Activated CD4-positive, alpha-beta T cell treated with anti-CD3 and anti-CD28 coated beads for 36 hours (primary cell): ENCODE data around the gene DDX10. TPM values are rescaled to one million over a fixed set of nuclear protein-coding genes. Genes with fewer than 3 reads are reported as not detected.

ENCODE experiments used
- ATAC-seq: fragments of 200-7000 bp; cut with Tn5 transposase; one replicate; pipeline ENCODE4 v1.10.0; 2021; ENCODE audit warnings: mild to moderate bottlenecking, moderate library complexity
- CTCF ChIA-PET: fragments of 350-600 bp; sonication (Branson Sonifier 250); formaldehyde crosslinking; loops from one replicate; lab custom pipeline; 2021; ENCODE audit warnings: antibody characterized with exemption; lab: Charles Lee
- POLR2A ChIA-PET: fragments of 350-600 bp; sonication (Branson Sonifier 250); formaldehyde crosslinking; loops from one replicate; lab custom pipeline; 2021; ENCODE audit warnings: antibody characterized with exemption, inconsistent platforms; lab: Charles Lee
- DNase-seq: peaks from one replicate; pipeline ENCODE4 v3.0.0-alpha.2; 2020
- H3K27ac Mint-ChIP-seq: one replicate; pipeline ENCODE4 v1.8.0; 2021; ENCODE audit warnings: mixed read lengths
- H3K27me3 Mint-ChIP-seq: one replicate; pipeline ENCODE4 v1.8.0; 2021; ENCODE audit warnings: mixed read lengths
- H3K36me3 Mint-ChIP-seq: one replicate; pipeline ENCODE4 v1.8.0; 2021; ENCODE audit warnings: low read depth, mixed read lengths
- H3K4me1 Mint-ChIP-seq: one replicate; pipeline ENCODE4 v1.8.0; 2021; ENCODE audit warnings: mixed read lengths
- H3K4me3 Mint-ChIP-seq: one replicate; pipeline ENCODE4 v1.8.0; 2021; ENCODE audit warnings: mild to moderate bottlenecking, moderate library complexity, mixed read lengths
- H3K9me3 Mint-ChIP-seq: one replicate; pipeline ENCODE4 v1.8.0; 2021; ENCODE audit warnings: low read depth, mixed read lengths
- intact Hi-C, 2 experiments: fragments of 100-400 bp; cut with DNase I in 1 of 2; cut with micrococcal nuclease in 1 of 2; formaldehyde crosslinking; loops; one replicate each; pipeline versions ENCODE4 v1.14.2 to v1.15.1; 2022 to 2024; cut with DNase I, micrococcal nuclease
- total RNA-seq, 2 experiments: library from RNA; stranded (reverse); gene quantifications; one replicate each; pipeline ENCODE4 v1.2.3, GENCODE V29; 2021

The DDX10 gene
- total RNA-seq, 2 experiments from 2014 or later, result 45.8 to 50.9 TPM

GRCh38 chr11:108824545-108824944, 159.7 kb downstream of the DDX10 start:
- no peak overlapping the region for H3K4me3 Mint-ChIP-seq
- peaks cover 3% of the 10 kb centered on the region for H3K9me3 Mint-ChIP-seq
- H3K36me3 Mint-ChIP-seq, result peaks cover 13% of the 10 kb centered on the region
- H3K27ac Mint-ChIP-seq, result no peak overlapping the region
- intact Hi-C loops, result no loop called here
- no peak for ATAC-seq
- peaks cover 2% of the 10 kb centered on the region for H3K4me1 Mint-ChIP-seq
- no peak for DNase-seq
- ChIA-PET POLR2A (no interaction called here), CTCF (no interaction called here)
- H3K27me3 Mint-ChIP-seq, result no peaks in the 10 kb centered on the region

DNA sequence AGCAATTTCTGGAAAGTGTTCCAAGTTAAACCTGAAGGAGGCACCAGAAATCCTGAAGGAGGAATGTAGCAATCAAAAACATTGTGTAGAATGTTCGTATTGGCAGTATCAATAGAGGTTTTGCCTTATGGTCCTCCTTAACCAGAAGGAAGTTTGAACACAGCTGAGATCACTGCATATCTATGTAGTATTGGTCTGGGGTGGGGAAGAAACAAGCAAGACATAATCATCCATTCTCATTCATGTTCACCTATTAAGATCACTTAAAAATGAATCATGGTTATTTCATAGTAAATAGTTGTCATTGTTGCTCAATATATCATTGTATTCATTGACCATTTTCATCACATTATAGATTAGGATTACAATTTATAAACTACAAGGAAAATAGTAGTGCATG, 160.5 kb downstream of the DDX10 start:
- Mint-ChIP-seq H3K4me1 (peaks cover 11% of the 10 kb centered on the region), H3K4me3 (no peak overlapping the region), H3K36me3 (peaks cover 19% of the 10 kb centered on the region), H3K27ac (no peak overlapping the region), H3K27me3 (no peaks in the 10 kb centered on the region), H3K9me3 (peaks cover 9% of the 10 kb centered on the region)
- intact Hi-C loops, result no loop called here
- ChIA-PET CTCF (no interaction called here), POLR2A (no interaction called here)
- no peak for ATAC-seq
- DNase-seq, result no peak

DNA sequence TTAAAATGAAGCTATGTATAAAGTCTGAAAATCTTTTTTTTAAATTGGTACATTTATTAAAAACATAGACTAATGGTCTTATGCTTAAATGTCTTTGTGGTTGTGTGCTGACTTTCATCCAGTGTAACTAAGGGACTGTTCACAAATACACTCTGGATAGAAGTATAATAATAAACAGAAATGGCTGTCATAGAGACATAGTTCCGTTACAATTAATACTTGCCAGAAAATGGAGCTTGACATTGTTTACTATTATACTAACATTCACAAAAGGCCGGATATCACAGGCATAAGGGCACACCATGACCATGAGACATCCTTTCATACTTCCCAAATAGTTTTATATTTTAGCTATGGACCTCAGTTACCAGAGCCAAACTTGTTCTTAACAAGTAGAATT, 161.3 kb downstream of the DDX10 start:
- H3K9me3 Mint-ChIP-seq, result peaks cover 10% of the 10 kb centered on the region

GRCh38 chr11:108835624-108836023, 170.8 kb downstream of the DDX10 start:
- Mint-ChIP-seq H3K4me1 (peaks cover 2% of the 10 kb centered on the region), H3K36me3 (peaks cover 21% of the 10 kb centered on the region), H3K4me3 (no peak overlapping the region), H3K27ac (no peak overlapping the region), H3K27me3 (no peaks in the 10 kb centered on the region), H3K9me3 (no peaks in the 10 kb centered on the region)
- ATAC-seq (no peak), DNase-seq (no peak)
- ChIA-PET CTCF (interaction anchor here (0.9 to 1.6 kb wide), 2 partner anchors 19 to 101 kb away, joined by 3 to 5 read pairs; no protein-coding TSS in a partner anchor), POLR2A (no interaction called here)
- intact Hi-C loops, result no loop called here

More for the DNA sequence above, 161.3 kb downstream of the DDX10 start:
- ATAC-seq (no peak), DNase-seq (no peak)
- no peak overlapping the region for H3K4me3 Mint-ChIP-seq
- H3K36me3 Mint-ChIP-seq, result peaks cover 21% of the 10 kb centered on the region
- ChIA-PET CTCF (interaction anchor here (0.8 kb wide), 1 partner anchor 612 kb away, joined by 3 read pairs; no protein-coding TSS in a partner anchor), POLR2A (no interaction called here)
- H3K27ac Mint-ChIP-seq, result no peak overlapping the region
- no peaks in the 10 kb centered on the region for H3K27me3 Mint-ChIP-seq
- intact Hi-C loops, result no loop called here
- H3K4me1 Mint-ChIP-seq, result peaks cover 12% of the 10 kb centered on the region

DNA sequence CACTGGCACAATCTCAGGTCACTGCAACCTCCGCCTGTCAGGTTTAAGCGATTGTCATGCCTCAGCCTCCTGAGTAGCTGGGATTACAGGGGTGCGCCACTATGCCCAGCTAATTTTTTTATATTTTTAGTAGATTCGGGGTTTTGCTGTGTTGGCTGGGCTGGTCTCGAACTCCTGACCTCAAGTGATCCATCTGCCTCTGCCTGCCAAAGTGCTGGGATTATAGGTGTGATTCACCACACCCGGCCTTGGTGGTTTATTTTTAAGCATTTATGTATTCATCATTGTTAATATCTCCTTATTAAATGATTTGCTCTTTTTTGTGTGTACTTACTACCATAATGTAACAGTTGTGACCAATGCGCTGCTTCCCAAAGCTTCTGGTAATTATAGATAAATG, 171.7 kb downstream of the DDX10 start:
- CTCF ChIA-PET, result interaction anchor here (0.9 to 1.6 kb wide), 2 partner anchors 18 to 102 kb away, joined by 3 to 5 read pairs; no protein-coding TSS in a partner anchor
- POLR2A ChIA-PET, result no interaction called here
- peaks cover 3% of the 10 kb centered on the region for H3K4me1 Mint-ChIP-seq
- intact Hi-C loops, result no loop called here
- H3K9me3 Mint-ChIP-seq, result no peaks in the 10 kb centered on the region
- H3K27me3 Mint-ChIP-seq, result no peaks in the 10 kb centered on the region
- H3K4me3 Mint-ChIP-seq, result no peak overlapping the region
- no peak for DNase-seq
- no peak for ATAC-seq
- H3K27ac Mint-ChIP-seq, result no peak overlapping the region
- H3K36me3 Mint-ChIP-seq, result peaks cover 29% of the 10 kb centered on the region

- ATAC-seq, result no peak
- intact Hi-C loops, result no loop called here
- Mint-ChIP-seq H3K4me1 (peaks cover 3% of the 10 kb centered on the region), H3K27ac (no peak overlapping the region), H3K4me3 (no peak overlapping the region), H3K27me3 (no peaks in the 10 kb centered on the region), H3K36me3 (peaks cover 34% of the 10 kb centered on the region), H3K9me3 (no peaks in the 10 kb centered on the region)
- no peak for DNase-seq
- POLR2A ChIA-PET, result no interaction called here
- CTCF ChIA-PET, result interaction anchor here (0.7 kb wide), 1 partner anchor 32 kb away, joined by 3 read pairs; no protein-coding TSS in a partner anchor
Measured at GRCh38 chr11:108838102-108838791, 173.4 kb downstream of the DDX10 start.

DNA sequence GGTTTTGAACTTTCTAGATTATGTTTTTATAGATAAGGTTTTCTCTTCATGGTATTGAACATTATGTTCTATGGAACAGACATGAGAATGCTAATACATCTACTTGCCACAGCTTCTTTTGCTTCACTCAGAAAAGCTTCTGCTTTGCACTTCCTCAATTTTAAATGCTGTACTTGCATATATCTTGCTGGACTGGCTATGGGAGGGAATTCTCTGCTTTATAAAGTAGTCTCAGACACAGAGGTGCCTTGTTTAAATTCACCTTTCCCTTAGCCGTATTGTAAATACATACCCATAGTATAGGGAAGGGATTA, 173.9 kb downstream of the DDX10 start:
- DNase-seq, result no peak
- no peak for ATAC-seq
- H3K27ac Mint-ChIP-seq, result no peak overlapping the region
- H3K4me1 Mint-ChIP-seq, result peaks cover 3% of the 10 kb centered on the region
- CTCF ChIA-PET, result interaction anchor here (0.7 kb wide), 1 partner anchor 32 kb away, joined by 3 read pairs; no protein-coding TSS in a partner anchor
- no peak overlapping the region for H3K4me3 Mint-ChIP-seq
- peaks cover 34% of the 10 kb centered on the region for H3K36me3 Mint-ChIP-seq
- H3K9me3 Mint-ChIP-seq, result no peaks in the 10 kb centered on the region
- intact Hi-C loops, result no loop called here
- POLR2A ChIA-PET, result no interaction called here
- H3K27me3 Mint-ChIP-seq, result no peaks in the 10 kb centered on the region

DNA sequence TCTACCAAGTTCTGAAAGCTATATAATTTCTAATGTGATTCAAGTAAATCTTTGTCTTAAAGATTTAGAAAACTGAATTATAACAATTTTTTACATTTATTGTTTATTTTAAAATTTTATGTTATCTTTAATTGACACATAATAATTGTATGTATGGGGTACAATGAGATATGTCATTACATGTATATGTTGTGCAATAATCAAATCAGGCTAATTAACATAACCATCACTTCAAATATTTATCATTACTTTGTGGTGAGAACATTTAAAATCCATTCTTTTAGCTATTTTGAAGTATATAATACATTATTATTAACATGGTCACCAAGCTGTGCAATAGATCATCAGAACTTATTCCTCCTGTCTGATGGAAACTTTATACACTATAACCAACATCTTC, 181.1 kb downstream of the DDX10 start:
- Mint-ChIP-seq H3K4me3 (no peak overlapping the region), H3K4me1 (no peaks in the 10 kb centered on the region), H3K9me3 (no peaks in the 10 kb centered on the region), H3K27ac (no peak overlapping the region), H3K27me3 (no peaks in the 10 kb centered on the region), H3K36me3 (peaks cover 24% of the 10 kb centered on the region)
- no peak for ATAC-seq
- intact Hi-C loops, result no loop called here
- CTCF ChIA-PET, result interaction anchor here (0.6 kb wide), 1 partner anchor 174 kb away, joined by 3 read pairs; no protein-coding TSS in a partner anchor
- POLR2A ChIA-PET, result no interaction called here
- no peak for DNase-seq

- H3K36me3 Mint-ChIP-seq, result peaks cover 18% of the 10 kb centered on the region
- no peaks in the 10 kb centered on the region for H3K4me1 Mint-ChIP-seq
- no peaks in the 10 kb centered on the region for H3K9me3 Mint-ChIP-seq
- H3K4me3 Mint-ChIP-seq, result no peak overlapping the region
- DNase-seq (no peak), ATAC-seq (no peak)
- CTCF ChIA-PET, result interaction anchor here (0.7 to 1.8 kb wide), 3 partner anchors 9 to 30 kb away, joined by 3 to 4 read pairs (median 4); no protein-coding TSS in a partner anchor
- POLR2A ChIA-PET, result no interaction called here
- H3K27me3 Mint-ChIP-seq, result no peaks in the 10 kb centered on the region
- no peak overlapping the region for H3K27ac Mint-ChIP-seq
- intact Hi-C loops, result no loop called here
Measured at GRCh38 chr11:108847298-108847990, 182.6 kb downstream of the DDX10 start.

DNA sequence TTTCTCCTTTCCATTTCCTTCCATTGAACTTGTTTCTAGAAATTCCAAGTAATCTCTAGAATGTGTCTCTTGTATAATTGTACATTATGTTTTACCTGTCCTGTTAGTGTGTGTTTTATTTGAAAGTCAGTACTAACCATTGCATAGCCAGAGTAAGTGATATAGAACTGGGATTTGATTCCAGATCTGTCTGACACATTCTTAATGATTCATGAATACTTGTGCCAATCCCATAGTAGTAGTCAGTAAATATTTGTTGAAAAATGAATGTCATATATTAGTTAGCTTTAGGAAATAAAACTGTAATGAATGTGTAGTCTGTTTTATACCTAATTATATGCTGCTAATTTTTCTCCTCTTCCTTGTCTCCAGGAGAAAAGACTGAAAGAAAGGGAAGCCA, 186.9 kb downstream of the DDX10 start:
- Mint-ChIP-seq H3K27me3 (no peaks in the 10 kb centered on the region), H3K36me3 (peaks cover 13% of the 10 kb centered on the region), H3K4me3 (no peak overlapping the region), H3K4me1 (peaks cover 20% of the 10 kb centered on the region), H3K27ac (no peak overlapping the region), H3K9me3 (no peaks in the 10 kb centered on the region)
- ChIA-PET CTCF (interaction anchor here (0.6 to 2.4 kb wide), 2 partner anchors 15 to 486 kb away, joined by 3 to 7 read pairs; no protein-coding TSS in a partner anchor), POLR2A (no interaction called here)
- intact Hi-C loops, result no loop called here
- DNase-seq (no peak), ATAC-seq (no peak)

DNA sequence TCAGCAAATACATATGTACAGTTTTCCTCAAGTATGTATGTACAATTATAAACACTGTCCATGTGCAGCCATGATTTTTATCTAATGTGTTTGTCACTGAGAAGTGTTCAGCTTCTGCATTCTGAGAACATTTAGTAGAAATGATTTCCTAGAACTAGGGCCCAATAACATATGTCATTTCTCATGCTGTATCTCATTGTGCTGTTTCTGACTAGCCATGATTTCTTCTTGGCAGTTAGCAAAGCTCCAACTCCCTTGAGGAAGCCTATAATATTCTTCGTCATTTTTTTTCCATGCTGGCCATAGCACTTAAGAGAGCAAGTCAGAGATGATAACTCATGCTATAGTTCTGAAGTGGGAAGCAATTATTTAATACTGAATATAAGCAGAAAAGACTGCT, 187.8 kb downstream of the DDX10 start:
- no peaks in the 10 kb centered on the region for H3K9me3 Mint-ChIP-seq
- H3K27ac Mint-ChIP-seq, result no peak overlapping the region
- no peaks in the 10 kb centered on the region for H3K27me3 Mint-ChIP-seq
- peaks cover 9% of the 10 kb centered on the region for H3K36me3 Mint-ChIP-seq
- ChIA-PET POLR2A (no interaction called here), CTCF (interaction anchor here (2.4 kb wide), 1 partner anchor 14 kb away, joined by 7 read pairs; no protein-coding TSS in a partner anchor)
- no peak overlapping the region for H3K4me3 Mint-ChIP-seq
- intact Hi-C loops, result no loop called here
- peaks cover 20% of the 10 kb centered on the region for H3K4me1 Mint-ChIP-seq
- DNase-seq (no peak), ATAC-seq (no peak)
